Calu3 (cell line): ENCODE results near the gene CA12. TPM values are rescaled to one million over a fixed set of nuclear protein-coding genes. Genes with fewer than 3 reads are reported as not detected.

Experiments used
- BruUV-seq: library from RNA; stranded (reverse); fragments of 400-500 nt; replicated peaks from 2 replicates; lab custom pipeline; 2021; lab: Mats Ljungman, UMichigan
- CTCF ChIA-PET: fragments of 300-600 bp; sonication (Branson Sonifier 250); formaldehyde crosslinking; loops from one replicate; lab custom pipeline; 2022; ENCODE audit warnings: antibody characterized with exemption; lab: Charles Lee
- DNase-seq: peaks from one replicate; pipeline ENCODE4 v3.0.0; 2022
- H3K27ac Mint-ChIP-seq: one replicate; pipeline ENCODE4 v1.8.0; 2022; ENCODE audit warnings: mixed read lengths; ENCODE audit not compliant: unreplicated experiment
- H3K27me3 Mint-ChIP-seq: one replicate; pipeline ENCODE4 v1.8.0; 2022; ENCODE audit warnings: mixed read lengths; ENCODE audit not compliant: unreplicated experiment
- H3K36me3 Mint-ChIP-seq: one replicate; pipeline ENCODE4 v1.8.0; 2022; ENCODE audit warnings: mild to moderate bottlenecking, moderate library complexity, mixed read lengths; ENCODE audit not compliant: insufficient read depth, unreplicated experiment
- H3K4me1 Mint-ChIP-seq: one replicate; pipeline ENCODE4 v1.8.0; 2022; ENCODE audit warnings: mild to moderate bottlenecking, low read depth, mixed read lengths; ENCODE audit not compliant: unreplicated experiment
- H3K4me3 Mint-ChIP-seq: one replicate; pipeline ENCODE4 v1.8.0; 2022; ENCODE audit warnings: mild to moderate bottlenecking, low read depth, moderate library complexity, mixed read lengths; ENCODE audit not compliant: unreplicated experiment
- H3K9me3 Mint-ChIP-seq: one replicate; pipeline ENCODE4 v1.8.0; 2022; ENCODE audit warnings: low read depth, mixed read lengths; ENCODE audit not compliant: unreplicated experiment
- intact Hi-C: fragments of 100-400 bp; cut with micrococcal nuclease; formaldehyde crosslinking; loops from one replicate; pipeline ENCODE4 v1.10.0; 2022; ENCODE audit not compliant: unreplicated experiment
- total RNA-seq: library from RNA; stranded (reverse); gene quantifications from 2 replicates; pipeline ENCODE4 v1.2.3, GENCODE V29; 2022
- TF ChIP-seq, protein P1 (sequence below): fragments of 200-600 bp; IDR thresholded peaks from one replicate; pipeline ENCODE4 v1.8.0; 2022; ENCODE audit warnings: antibody characterized with exemption; ENCODE audit not compliant: unreplicated experiment

The CA12 gene
- total RNA-seq, 1 experiment from 2014 or later = 21.5 TPM

DNA sequence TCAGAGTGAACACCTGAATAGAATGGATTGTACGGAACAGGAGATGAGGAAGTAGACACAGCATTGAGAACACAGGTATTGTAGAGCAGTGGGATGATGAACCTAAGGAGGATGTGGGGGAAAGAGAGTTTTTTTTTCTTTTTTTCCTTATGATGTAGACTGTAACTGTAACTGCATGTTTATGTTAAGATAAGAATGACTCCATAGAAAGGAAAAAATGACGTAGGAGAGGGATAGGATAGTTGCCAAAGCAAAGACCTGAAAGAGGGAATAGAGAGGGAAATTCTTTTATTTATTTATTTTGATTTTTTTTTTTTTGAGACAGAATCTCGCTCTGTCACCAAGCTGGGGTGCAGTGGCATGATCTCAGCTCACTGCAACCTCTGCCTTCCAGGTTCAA, 71.0 kb downstream of the CA12 start:
- CTCF ChIA-PET = interaction anchor here (0.7 kb wide), 1 partner anchor 153 kb away, joined by 3 read pairs; no protein-coding TSS in a partner anchor
- no TSS peak for BruUV-seq
- H3K27ac Mint-ChIP-seq = no peak overlapping the region

DNA sequence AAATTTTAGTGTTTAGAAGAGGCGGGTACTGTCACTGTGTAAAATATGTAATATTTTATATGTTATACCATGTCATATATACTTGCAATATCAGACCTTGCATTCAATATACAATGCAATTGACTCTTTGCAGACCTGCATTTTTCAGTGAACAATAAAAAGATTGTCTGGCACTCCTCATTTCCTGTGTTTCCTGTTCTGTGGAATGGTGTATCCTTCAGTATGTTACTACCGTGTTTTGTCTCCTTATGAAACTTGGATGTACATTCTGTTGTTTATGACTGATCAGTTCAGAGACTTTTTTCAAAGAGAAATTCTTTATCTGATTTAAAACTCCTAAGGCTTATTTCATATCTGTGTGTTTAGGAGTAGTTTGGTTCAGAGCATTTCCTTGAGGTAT, 72.7 kb downstream of the CA12 start:
- H3K4me3 Mint-ChIP-seq = no peak overlapping the region
- no peak for DNase-seq
- H3K27me3 Mint-ChIP-seq = no peaks in the 10 kb centered on the region
- no peaks in the 10 kb centered on the region for H3K36me3 Mint-ChIP-seq
- no TSS peak for BruUV-seq
- H3K27ac Mint-ChIP-seq = no peak overlapping the region
- TF ChIP-seq, protein P1, sequence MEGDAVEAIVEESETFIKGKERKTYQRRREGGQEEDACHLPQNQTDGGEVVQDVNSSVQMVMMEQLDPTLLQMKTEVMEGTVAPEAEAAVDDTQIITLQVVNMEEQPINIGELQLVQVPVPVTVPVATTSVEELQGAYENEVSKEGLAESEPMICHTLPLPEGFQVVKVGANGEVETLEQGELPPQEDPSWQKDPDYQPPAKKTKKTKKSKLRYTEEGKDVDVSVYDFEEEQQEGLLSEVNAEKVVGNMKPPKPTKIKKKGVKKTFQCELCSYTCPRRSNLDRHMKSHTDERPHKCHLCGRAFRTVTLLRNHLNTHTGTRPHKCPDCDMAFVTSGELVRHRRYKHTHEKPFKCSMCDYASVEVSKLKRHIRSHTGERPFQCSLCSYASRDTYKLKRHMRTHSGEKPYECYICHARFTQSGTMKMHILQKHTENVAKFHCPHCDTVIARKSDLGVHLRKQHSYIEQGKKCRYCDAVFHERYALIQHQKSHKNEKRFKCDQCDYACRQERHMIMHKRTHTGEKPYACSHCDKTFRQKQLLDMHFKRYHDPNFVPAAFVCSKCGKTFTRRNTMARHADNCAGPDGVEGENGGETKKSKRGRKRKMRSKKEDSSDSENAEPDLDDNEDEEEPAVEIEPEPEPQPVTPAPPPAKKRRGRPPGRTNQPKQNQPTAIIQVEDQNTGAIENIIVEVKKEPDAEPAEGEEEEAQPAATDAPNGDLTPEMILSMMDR = no peak
- CTCF ChIA-PET = interaction anchor here (0.6 kb wide), 1 partner anchor 567 kb away, joined by 3 read pairs; no protein-coding TSS in a partner anchor
- intact Hi-C loops = loop anchor here (10.0 kb wide), 1 partner anchor 246 kb away; no protein-coding TSS in a partner anchor
- peaks cover 8% of the 10 kb centered on the region for H3K4me1 Mint-ChIP-seq
- H3K9me3 Mint-ChIP-seq = peaks cover 5% of the 10 kb centered on the region

More for the DNA sequence above, 71.0 kb downstream of the CA12 start:
- Mint-ChIP-seq H3K36me3 (no peaks in the 10 kb centered on the region), H3K4me3 (no peak overlapping the region), H3K4me1 (peaks cover 8% of the 10 kb centered on the region), H3K27me3 (no peaks in the 10 kb centered on the region), H3K9me3 (peaks cover 5% of the 10 kb centered on the region)
- intact Hi-C loops = no loop called here
- no peak for DNase-seq
- TF ChIP-seq, protein P1 = no peak

DNA sequence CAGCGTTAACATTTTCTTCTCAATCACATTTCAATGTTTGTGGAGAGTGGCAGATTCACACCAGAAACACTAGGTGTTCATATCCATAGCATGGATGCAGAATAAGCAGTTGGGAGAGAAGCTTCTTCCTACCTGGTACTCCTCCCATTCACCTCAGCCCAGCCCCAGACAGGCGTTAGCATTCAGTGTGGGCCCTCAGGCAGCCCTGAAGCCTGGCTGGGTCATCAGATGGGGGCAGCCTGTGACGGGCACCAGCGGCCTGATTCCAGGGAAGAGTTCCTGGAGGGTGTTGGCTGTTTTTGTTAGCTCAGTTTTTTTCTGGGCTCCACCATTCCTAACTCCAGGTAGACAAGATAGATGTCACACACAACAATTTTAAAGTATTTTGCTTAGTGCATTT, 73.2 kb downstream of the CA12 start:
- no peak for DNase-seq
- no TSS peak for BruUV-seq
- TF ChIP-seq, protein P1 = no peak
- Mint-ChIP-seq H3K4me3 (no peak overlapping the region), H3K27me3 (no peaks in the 10 kb centered on the region), H3K36me3 (no peaks in the 10 kb centered on the region), H3K9me3 (peaks cover 5% of the 10 kb centered on the region), H3K4me1 (peaks cover 8% of the 10 kb centered on the region), H3K27ac (no peak overlapping the region)
- intact Hi-C loops = loop anchor here (10.0 kb wide), 1 partner anchor 246 kb away; no protein-coding TSS in a partner anchor
- CTCF ChIA-PET = interaction anchor here (0.6 to 0.7 kb wide), 2 partner anchors 14 to 566 kb away, joined by 3 read pairs; no protein-coding TSS in a partner anchor

DNA sequence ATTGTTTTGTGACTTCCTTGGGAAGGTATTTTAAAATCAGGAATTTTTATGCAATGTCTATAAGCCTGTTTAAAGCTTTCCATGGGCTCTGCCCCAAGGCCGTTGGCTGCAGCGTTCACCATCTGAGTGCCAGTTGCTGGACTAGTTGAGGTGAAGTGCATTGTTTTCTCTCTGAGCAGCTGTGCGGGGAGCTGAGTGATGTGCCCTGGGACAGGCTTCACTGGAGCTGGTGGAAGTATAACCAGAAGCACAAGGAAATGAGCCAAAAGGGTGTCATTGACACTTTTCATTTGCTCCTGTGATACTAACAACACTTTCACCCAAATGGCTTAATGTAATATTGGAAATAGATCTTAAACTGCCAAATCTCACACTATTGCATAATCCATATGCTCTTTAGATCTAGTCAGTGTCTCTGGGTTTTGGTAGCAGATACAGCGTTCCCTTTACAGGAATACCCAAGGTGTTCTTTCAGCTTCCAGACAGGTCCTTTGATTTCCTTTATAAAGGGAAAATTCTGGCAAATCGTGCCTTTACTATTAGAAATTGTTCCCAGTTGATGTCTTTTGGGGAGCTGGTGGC, 75.1 kb downstream of the CA12 start:
- intact Hi-C loops = loop anchor here (10.0 kb wide), 1 partner anchor 248 kb away; no protein-coding TSS in a partner anchor
- peaks cover 5% of the 10 kb centered on the region for H3K9me3 Mint-ChIP-seq
- no peak overlapping the region for H3K27ac Mint-ChIP-seq
- no peak overlapping the region for H3K4me3 Mint-ChIP-seq
- TF ChIP-seq, protein P1 = no peak
- DNase-seq = no peak
- H3K27me3 Mint-ChIP-seq = no peaks in the 10 kb centered on the region
- H3K36me3 Mint-ChIP-seq = no peaks in the 10 kb centered on the region
- CTCF ChIA-PET = no interaction called here
- H3K4me1 Mint-ChIP-seq = peaks cover 17% of the 10 kb centered on the region
- BruUV-seq = no TSS peak
